Mucosa of descending colon (tissue), 3 donors: Measurements from ENCODE around the gene C11orf71. TPM values are rescaled to one million over a fixed set of nuclear protein-coding genes. Genes with fewer than 3 reads are reported as not detected.
A peak's percentile ranks its signal among the peaks of the same experiment; 100 is the strongest.

ENCODE experiments used
- ATAC-seq: fragments of 200-7000 bp; cut with Tn5 transposase; one replicate; pipeline ENCODE4 v1.9.1; 2020; ENCODE audit warnings: mild to moderate bottlenecking, moderate library complexity
- DNase-seq, 3 donors: peaks; one replicate each; pipeline ENCODE4 v3.0.0-alpha.2; 2020
- H3K36me3 ChIP-seq: fragments of 200-600 bp; one replicate; pipeline ENCODE4 v1.8.0; 2021; ENCODE audit warnings: low read depth, mild to moderate bottlenecking
- H3K4me1 ChIP-seq: fragments of 200-600 bp; one replicate; pipeline ENCODE4 v1.8.0; 2021; ENCODE audit warnings: low read depth, mild to moderate bottlenecking
- H3K4me3 ChIP-seq: fragments of 200-600 bp; one replicate; pipeline ENCODE4 v1.8.0; 2021; ENCODE audit warnings: mild to moderate bottlenecking
- H3K9me3 ChIP-seq: fragments of 200-600 bp; one replicate; pipeline ENCODE4 v1.8.0; 2021; ENCODE audit warnings: mild to moderate bottlenecking
- CTCF ChIP-seq: fragments of 200-600 bp; IDR thresholded peaks from one replicate; pipeline ENCODE4 v1.8.0; 2022; ENCODE audit warnings: antibody characterized with exemption, mild to moderate bottlenecking
- intact Hi-C, 2 donors: fragments of 100-400 bp; cut with DNase I in 1 of 2; cut with micrococcal nuclease in 1 of 2; formaldehyde crosslinking; loops; one replicate each; pipeline versions ENCODE4 v1.11.0 to v1.11.1; 2022; cut with DNase I, micrococcal nuclease
- total RNA-seq, 3 donors: library from RNA; stranded (reverse); fragmentation: NEBNext Ultra II Directional in 2 of 3; extraction: Animal tissue kit (Norgen Biotek cat#: 25700) in 2 of 3; gene quantifications; one replicate each; pipeline versions ENCODE4 v1.2.1 to v1.2.4, GENCODE V29; 2021 to 2023
- donor health status: DM: no; HTN: no; CAD: no; lungs with moderate emphysema.
- donor health status: DM: no; HTN: no; CAD: no.
- donor health status: DM: no; HTN: yes; CAD: no.

C11orf71 gene
- total RNA-seq, 3 donors from 2014 or later: 8.6 to 14.0 (median 12.0) TPM

GRCh38 chr11:114442536-114442935 is 42.2 kb upstream of the C11orf71 start:
- no peak overlapping the region for H3K4me3 ChIP-seq
- TF ChIP-seq CTCF: no peak
- intact Hi-C loops: no loop called here
- H3K36me3 ChIP-seq: no peaks in the 10 kb centered on the region
- no peak for DNase-seq
- peaks cover 12% of the 10 kb centered on the region for H3K4me1 ChIP-seq
- H3K9me3 ChIP-seq: no peaks in the 10 kb centered on the region
- ATAC-seq: no peak

- no peak for ATAC-seq
- TF ChIP-seq CTCF: no peak
- Histone ChIP-seq H3K4me1 (peaks cover 12% of the 10 kb centered on the region), H3K9me3 (no peaks in the 10 kb centered on the region), H3K4me3 (no peak overlapping the region), H3K36me3 (no peaks in the 10 kb centered on the region)
- intact Hi-C loops: no loop called here
- DNase-seq: no peak
Measured at GRCh38 chr11:114441921-114442320, 41.6 kb upstream of the C11orf71 start.

GRCh38 chr11:114440971-114441763 is 40.9 kb upstream of the C11orf71 start:
- intact Hi-C loops: no loop called here
- Histone ChIP-seq H3K4me1 (peaks cover 12% of the 10 kb centered on the region), H3K4me3 (no peak overlapping the region), H3K9me3 (no peaks in the 10 kb centered on the region), H3K36me3 (no peaks in the 10 kb centered on the region)
- TF ChIP-seq CTCF: no peak
- ATAC-seq (no peak), DNase-seq (no peak)

GRCh38 chr11:114440121-114440860 is 40.0 kb upstream of the C11orf71 start:
- no peak for DNase-seq
- Histone ChIP-seq H3K9me3 (no peaks in the 10 kb centered on the region), H3K4me3 (peak overlapping the region; percentile 76), H3K36me3 (no peaks in the 10 kb centered on the region), H3K4me1 (peaks cover 12% of the 10 kb centered on the region)
- ATAC-seq: no peak
- TF ChIP-seq CTCF: no peak
- intact Hi-C loops: no loop called here

- Histone ChIP-seq H3K4me3 (peak within 1 kb of the TSS; percentile 76), H3K36me3 (no peaks in the 10 kb centered on the region), H3K4me1 (peaks cover 12% of the 10 kb centered on the region), H3K9me3 (no peaks in the 10 kb centered on the region)
- DNase-seq: peak; percentile 96 to 98 (median 97)
- peak; percentile 99 for ATAC-seq
- intact Hi-C loops: no loop called here
- peak; percentile 35 for TF ChIP-seq CTCF
Measured at GRCh38 chr11:114439229-114440120, 39.2 kb upstream of the C11orf71 start, which contains the start of gene REXO2. TSS of gene REXO2 (plus strand) at chr11:114439467. CDS start at chr11:114439529, 62 bp downstream.
